Bone marrow (tissue), 2 donors: Measurements from ENCODE around the gene MEIOC.
"Not testable (repeated sequence)": the region's sequence is repeated elsewhere in the genome, so short reads cannot be mapped to it uniquely, and the experiment has no call there.

ENCODE experiments used
- DNase-seq, 2 donors: peaks; one replicate each; lab custom pipeline; 2025; lab: John Stamatoyannopoulos, UW

The MEIOC gene

GRCh38 chr17:44647736-44648135 is 8.5 kb upstream of the MEIOC start:
- DNase-seq, result no peak

DNA sequence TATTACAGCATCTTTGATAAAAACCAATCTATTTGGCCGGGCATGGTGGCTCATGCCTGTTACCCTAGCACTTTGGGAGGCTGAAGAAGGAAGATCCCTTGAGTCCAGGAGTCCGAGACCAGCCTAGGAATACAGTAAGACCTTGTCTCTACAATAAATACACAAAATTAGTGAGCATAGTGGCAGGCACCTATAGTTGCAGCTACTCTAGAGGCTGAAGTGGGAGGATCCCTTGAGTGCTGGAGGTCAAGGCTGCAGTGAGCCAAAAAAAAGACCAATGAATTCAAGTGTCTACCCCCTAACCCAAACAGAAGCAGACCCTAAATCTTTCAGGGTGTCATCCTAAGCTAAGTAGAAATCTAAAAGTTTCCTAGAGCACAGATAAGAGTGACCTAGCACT is 7.3 kb upstream of the MEIOC start:
- no peak for DNase-seq

GRCh38 chr17:44651228-44651627 is 5.0 kb upstream of the MEIOC start:
- no peak for DNase-seq

DNA sequence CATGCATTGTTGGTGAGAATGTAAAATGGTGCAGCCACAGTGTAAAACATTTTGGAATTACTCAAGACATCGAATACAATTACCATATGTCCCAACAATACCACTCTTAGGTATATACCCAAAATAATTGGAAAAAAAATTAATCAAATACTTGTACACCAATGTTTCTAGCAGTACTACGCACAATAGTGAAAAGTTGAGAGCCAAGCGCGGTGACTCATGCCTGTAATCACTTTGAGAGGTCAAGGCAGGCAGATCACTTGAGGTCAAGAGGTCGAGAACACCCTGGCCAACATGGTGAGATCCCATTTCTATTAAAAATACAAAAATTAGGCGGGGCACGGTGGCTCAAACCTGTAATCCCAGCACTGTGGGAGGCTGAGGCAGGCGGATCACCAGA is 3.5 kb upstream of the MEIOC start:
- no peak for DNase-seq

DNA sequence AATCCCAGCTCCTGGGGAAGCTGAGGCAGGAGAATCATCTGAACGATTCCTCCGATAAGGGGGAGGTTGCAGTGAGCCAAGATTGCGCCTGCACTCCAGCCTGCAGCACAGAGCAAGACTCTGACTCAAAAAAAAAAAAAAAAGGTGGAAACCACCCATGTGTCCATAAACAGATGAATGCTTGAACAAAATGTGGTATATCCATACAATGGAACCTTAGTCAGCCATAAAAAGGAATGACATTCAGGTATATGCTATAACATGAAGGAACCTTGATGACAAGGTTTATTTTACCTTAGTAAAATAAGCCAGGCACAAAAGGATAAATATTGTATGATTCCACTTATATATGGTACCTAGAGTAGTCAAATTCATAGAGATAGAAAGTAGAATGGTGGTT is 2.9 kb upstream of the MEIOC start:
- no peak for DNase-seq

DNA sequence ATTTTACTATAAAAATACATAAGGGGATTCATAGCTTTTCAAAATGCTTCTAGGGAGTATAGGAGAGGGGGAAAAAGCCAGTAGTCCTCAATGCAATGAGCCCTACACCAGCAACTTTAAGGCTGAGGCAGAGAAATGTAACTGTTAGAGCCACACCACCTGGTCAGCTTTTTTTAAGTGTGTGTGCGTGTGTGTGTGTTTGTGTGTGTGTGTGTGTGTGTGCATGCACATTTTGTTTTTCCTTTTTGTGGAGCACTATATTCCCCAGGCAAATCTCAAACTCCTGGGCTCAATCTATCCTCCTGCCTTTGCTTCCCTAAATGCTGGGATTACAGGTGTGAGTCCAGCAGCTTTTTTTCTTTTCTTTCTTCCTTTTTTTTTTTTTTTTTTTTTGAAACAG is 2.3 kb upstream of the MEIOC start:
- DNase-seq, result no peak

DNA sequence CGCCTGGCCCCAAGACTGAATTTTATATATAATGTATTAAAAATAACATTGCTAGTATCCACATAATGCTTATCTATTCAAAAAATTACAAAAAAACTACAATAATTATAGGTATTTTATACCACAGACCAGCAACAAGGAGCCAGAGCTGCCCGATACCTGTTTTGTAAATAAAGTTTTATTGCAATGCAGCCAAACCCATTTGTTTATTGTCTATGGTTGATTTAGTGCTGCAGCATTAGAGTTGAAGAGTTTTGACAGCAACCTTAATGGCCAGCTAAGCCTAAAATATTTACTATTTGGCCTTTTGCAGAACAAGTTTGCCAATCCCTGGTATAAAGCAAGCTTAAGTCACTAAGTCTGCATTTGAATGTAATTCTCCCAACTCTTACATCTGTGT is 5.6 kb downstream of the MEIOC start:
- DNase-seq, result no peak

DNA sequence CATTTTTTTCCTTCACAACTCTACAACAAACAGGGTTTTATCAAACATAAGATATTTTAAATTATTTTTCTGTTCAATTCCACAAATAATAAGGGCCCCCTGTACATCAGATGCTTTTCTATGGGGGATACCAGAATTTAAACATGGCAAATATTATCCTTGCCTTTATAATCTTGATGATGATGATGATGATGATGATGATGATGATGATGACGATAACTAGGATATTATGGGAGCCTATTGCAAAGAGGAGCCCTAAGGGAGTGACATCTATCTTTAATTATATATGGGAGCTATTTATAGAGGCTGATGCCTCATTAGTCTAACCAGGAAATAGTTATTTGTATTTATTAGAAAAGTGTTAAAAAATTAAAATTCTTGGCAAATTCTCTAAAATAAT is 6.8 kb downstream of the MEIOC start:
- no peak for DNase-seq

DNA sequence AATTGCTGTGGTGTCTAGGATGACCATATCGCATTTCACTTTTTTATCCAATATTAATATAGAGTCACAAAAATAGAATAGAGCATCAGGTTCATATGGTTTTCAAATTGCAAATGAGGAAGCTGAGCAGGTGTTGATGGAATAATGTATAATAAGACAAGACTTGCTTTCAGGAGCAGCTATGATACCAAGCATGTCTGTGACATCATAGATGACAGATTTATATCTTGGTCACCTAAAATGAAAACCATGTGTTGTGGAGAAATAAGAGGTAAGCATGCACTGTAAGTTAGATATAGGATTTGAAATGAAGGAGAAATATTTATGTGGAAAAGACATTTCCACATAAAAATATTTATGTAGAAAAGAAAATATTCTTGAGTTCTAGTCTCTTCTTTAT is 8.6 kb downstream of the MEIOC start:
- no peak for DNase-seq

GRCh38 chr17:44666006-44666405 is 9.7 kb downstream of the MEIOC start:
- no peak for DNase-seq

- peak in 1 of 2 donors; percentile 15 for DNase-seq
These were observed 16.3 kb downstream of the MEIOC start for GRCh38 chr17:44672479-44673093.

DNA sequence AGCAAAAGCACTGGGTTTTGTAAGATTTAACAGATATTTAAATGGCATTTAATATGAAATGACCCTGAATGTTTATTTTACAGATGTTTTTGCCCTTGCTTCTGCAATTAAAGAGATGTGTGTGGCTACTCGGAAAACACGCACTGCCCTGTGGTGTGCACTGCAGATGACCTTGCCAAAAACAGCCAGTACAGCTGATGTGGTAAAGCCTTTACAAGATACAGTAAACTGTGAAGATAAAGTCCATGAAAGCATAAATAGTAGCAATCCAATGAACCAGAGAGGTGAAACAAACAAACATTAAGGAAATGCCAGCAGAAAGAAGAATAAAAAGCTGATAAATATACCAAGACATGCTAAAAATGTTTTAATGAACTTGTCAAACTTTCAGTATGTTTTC is 17.6 kb downstream of the MEIOC start:
- DNase-seq, result no peak

- no peak for DNase-seq
These were observed 20.9 kb downstream of the MEIOC start for GRCh38 chr17:44677136-44677535.

GRCh38 chr17:44683303-44683702 is 27.0 kb downstream of the MEIOC start:
- not testable (repeated sequence) for DNase-seq

GRCh38 chr17:44687756-44688155 is 31.5 kb downstream of the MEIOC start:
- no peak for DNase-seq

GRCh38 chr17:44688200-44688599 is 31.9 kb downstream of the MEIOC start:
- no peak for DNase-seq

GRCh38 chr17:44688675-44689476 is 32.6 kb downstream of the MEIOC start:
- no peak for DNase-seq

- DNase-seq, result peak; percentile 75 to 88
These were observed 33.4 kb downstream of the MEIOC start, which contains the start of gene CCDC43 for GRCh38 chr17:44689477-44690217. Gene CCDC43 (minus strand): TSS chr17:44689776. CDS start chr17:44689753, 23 bp downstream.

GRCh38 chr17:44690746-44691306 is 34.6 kb downstream of the MEIOC start:
- DNase-seq, result not testable (repeated sequence)

- no peak for DNase-seq
These were observed 37.3 kb downstream of the MEIOC start for GRCh38 chr17:44693609-44694008.

- DNase-seq, result not testable (repeated sequence)
These were observed 44.0 kb downstream of the MEIOC start for GRCh38 chr17:44700288-44700687.

- DNase-seq, result no peak
These were observed 51.6 kb downstream of the MEIOC start for GRCh38 chr17:44707755-44708400.
